ENCODE measurements around the gene ZDHHC3.

The ZDHHC3 gene

DNA sequence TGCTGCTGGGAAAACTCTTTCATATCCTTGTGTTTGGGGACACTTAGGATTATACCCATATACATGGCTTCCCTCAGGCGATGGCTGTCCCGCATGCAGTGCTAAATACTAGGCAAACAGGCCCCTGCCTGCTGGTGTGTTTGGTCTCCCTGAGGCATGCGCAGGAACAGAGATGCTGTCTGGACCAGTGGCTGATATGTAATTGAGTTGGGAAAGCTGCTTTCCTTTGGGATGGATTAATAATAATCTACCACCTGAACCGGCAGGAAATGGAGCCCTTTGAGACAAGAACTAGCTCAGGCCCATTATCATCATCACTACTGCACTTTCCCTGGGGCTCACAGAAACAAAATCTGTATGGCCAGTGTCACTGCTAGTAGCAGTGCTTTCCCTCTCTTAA, 18.0 kb downstream of the ZDHHC3 start:
- Histone ChIP-seq H3K79me2 (ENCODE audit: control insufficient read depth, low read length) (peaks cover 44% of the 10 kb centered on the region), H3K27ac (ENCODE audit: low read depth, low read length) (no peak overlapping the region), H3K9me2 (replicated peaks; ENCODE audit: control insufficient read depth, low read length) (no peaks in the 10 kb centered on the region), H3K9me3 (ENCODE audit: control insufficient read depth, insufficient read depth, low read length) (no peaks in the 10 kb centered on the region), H3K4me1 (ENCODE audit: control insufficient read depth, low read length) (peaks cover 35% of the 10 kb centered on the region), H3K27me3 (ENCODE audit: control insufficient read depth, low read length) (no peaks in the 10 kb centered on the region), H3K36me3 (ENCODE audit: control insufficient read depth, low read length) (peaks cover 23% of the 10 kb centered on the region; the same call in 1 of the 2 replicates), H4K20me1 (ENCODE audit: control insufficient read depth, insufficient read depth, low read depth, low read length) (peaks cover 6% of the 10 kb centered on the region; the same call in 1 of the 2 replicates), H3K4me3 (ENCODE audit: low read length) (no peak overlapping the region), H3K4me2 (ENCODE audit: low read length) (no peak overlapping the region), H3F3A (ENCODE audit: control insufficient read depth, insufficient read depth) (no peaks in the 10 kb centered on the region)
- TF ChIP-seq, protein P1, sequence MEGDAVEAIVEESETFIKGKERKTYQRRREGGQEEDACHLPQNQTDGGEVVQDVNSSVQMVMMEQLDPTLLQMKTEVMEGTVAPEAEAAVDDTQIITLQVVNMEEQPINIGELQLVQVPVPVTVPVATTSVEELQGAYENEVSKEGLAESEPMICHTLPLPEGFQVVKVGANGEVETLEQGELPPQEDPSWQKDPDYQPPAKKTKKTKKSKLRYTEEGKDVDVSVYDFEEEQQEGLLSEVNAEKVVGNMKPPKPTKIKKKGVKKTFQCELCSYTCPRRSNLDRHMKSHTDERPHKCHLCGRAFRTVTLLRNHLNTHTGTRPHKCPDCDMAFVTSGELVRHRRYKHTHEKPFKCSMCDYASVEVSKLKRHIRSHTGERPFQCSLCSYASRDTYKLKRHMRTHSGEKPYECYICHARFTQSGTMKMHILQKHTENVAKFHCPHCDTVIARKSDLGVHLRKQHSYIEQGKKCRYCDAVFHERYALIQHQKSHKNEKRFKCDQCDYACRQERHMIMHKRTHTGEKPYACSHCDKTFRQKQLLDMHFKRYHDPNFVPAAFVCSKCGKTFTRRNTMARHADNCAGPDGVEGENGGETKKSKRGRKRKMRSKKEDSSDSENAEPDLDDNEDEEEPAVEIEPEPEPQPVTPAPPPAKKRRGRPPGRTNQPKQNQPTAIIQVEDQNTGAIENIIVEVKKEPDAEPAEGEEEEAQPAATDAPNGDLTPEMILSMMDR (IDR thresholded peaks at IDR 0.05; ENCODE audit: low read depth, low read length, poor library complexity, severe bottlenecking), result no peak
- no peak for TF ChIP-seq EZH2phosphoT487 (IDR thresholded peaks at IDR 0.05; ENCODE audit: borderline replicate concordance, low read length)

DNA sequence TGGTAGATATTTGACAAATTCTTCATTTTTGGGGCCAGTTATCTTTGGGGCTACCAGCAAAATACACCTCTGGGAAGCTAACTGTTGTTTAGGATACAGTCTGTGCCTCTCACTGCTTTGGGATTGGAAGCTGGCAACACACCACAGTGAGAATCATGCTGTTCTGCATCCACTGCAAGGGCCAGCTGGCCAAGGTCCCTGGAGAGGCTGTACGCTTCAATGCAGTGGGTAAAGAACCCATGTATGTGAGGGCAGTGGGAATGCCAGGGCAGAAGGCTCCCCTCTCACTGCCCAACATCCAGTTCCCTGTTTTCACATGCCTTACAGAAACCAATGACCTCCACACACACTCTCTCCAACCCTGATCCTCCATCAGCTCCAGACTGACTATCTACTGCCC, 20.1 kb downstream of the ZDHHC3 start:
- Histone ChIP-seq H3F3A (ENCODE audit: control insufficient read depth, insufficient read depth) (no peaks in the 10 kb centered on the region), H3K9me3 (ENCODE audit: control insufficient read depth, insufficient read depth, low read length) (no peaks in the 10 kb centered on the region), H3K27ac (ENCODE audit: low read depth, low read length) (no peak overlapping the region), H3K27me3 (ENCODE audit: control insufficient read depth, low read length) (no peaks in the 10 kb centered on the region), H3K9me2 (replicated peaks; ENCODE audit: control insufficient read depth, low read length) (no peaks in the 10 kb centered on the region), H3K4me3 (ENCODE audit: low read length) (peak overlapping the region; percentile 19; the same call in 1 of the 2 replicates), H3K4me1 (ENCODE audit: control insufficient read depth, low read length) (peaks cover 42% of the 10 kb centered on the region), H3K79me2 (ENCODE audit: control insufficient read depth, low read length) (peaks cover 36% of the 10 kb centered on the region), H3K4me2 (ENCODE audit: low read length) (peak overlapping the region; percentile 40), H3K36me3 (ENCODE audit: control insufficient read depth, low read length) (peaks cover 27% of the 10 kb centered on the region; the same call in 1 of the 2 replicates), H4K20me1 (ENCODE audit: control insufficient read depth, insufficient read depth, low read depth, low read length) (no peaks in the 10 kb centered on the region)
- no peak for TF ChIP-seq EZH2phosphoT487 (IDR thresholded peaks at IDR 0.05; ENCODE audit: borderline replicate concordance, low read length)
- TF ChIP-seq, protein P1 (IDR thresholded peaks at IDR 0.05; ENCODE audit: low read depth, low read length, poor library complexity, severe bottlenecking), result no peak

DNA sequence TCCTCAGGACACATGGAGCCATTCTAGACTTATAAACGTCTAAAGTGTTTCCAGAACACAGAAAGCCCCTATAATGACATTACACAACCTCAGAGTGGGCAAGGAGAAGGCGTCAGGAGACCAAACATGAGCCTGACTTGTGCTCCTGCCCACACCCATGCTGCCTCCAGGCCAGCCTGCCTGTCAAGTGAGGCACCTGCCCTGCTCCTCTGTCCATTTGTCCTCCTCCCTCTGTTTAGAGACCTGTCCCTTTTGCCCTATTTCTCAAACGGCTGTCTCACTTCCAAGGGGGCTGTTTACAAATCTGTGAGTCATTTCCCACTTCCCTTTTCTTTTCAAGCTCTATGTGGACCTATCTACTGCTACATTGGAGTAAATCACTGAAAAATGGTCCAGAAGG, 21.0 kb downstream of the ZDHHC3 start:
- Histone ChIP-seq H3K4me3 (ENCODE audit: low read length) (no peak overlapping the region), H4K20me1 (ENCODE audit: control insufficient read depth, insufficient read depth, low read depth, low read length) (no peaks in the 10 kb centered on the region), H3F3A (ENCODE audit: control insufficient read depth, insufficient read depth) (no peaks in the 10 kb centered on the region), H3K9me2 (replicated peaks; ENCODE audit: control insufficient read depth, low read length) (no peaks in the 10 kb centered on the region), H3K4me1 (ENCODE audit: control insufficient read depth, low read length) (peaks cover 49% of the 10 kb centered on the region), H3K79me2 (ENCODE audit: control insufficient read depth, low read length) (peaks cover 30% of the 10 kb centered on the region), H3K36me3 (ENCODE audit: control insufficient read depth, low read length) (peaks cover 27% of the 10 kb centered on the region; the same call in 1 of the 2 replicates), H3K4me2 (ENCODE audit: low read length) (peak overlapping the region; percentile 9; the same call in 1 of the 2 replicates), H3K27ac (ENCODE audit: low read depth, low read length) (no peak overlapping the region), H3K9me3 (ENCODE audit: control insufficient read depth, insufficient read depth, low read length) (no peaks in the 10 kb centered on the region), H3K27me3 (ENCODE audit: control insufficient read depth, low read length) (no peaks in the 10 kb centered on the region)
- no peak for TF ChIP-seq EZH2phosphoT487 (IDR thresholded peaks at IDR 0.05; ENCODE audit: borderline replicate concordance, low read length)
- TF ChIP-seq, protein P1 (IDR thresholded peaks at IDR 0.05; ENCODE audit: low read depth, low read length, poor library complexity, severe bottlenecking), result no peak

Measured in DOHH2 (cell line).